OCI-LY1 (cell line): ENCODE results near the gene RGS4.

Source experiments
- CTCF ChIP-seq: fragments of 200-600 bp; sonication (generic), shearing (Covaris generic); IDR thresholded peaks from 2 replicates; pipeline ENCODE4 v1.5.1; 2017; ENCODE audit warnings: mild to moderate bottlenecking, antibody characterized with exemption, low read length, moderate library complexity, mixed read lengths
- EZH2 ChIP-seq: fragments of 200-600 bp; sonication (generic), shearing (Covaris generic); IDR thresholded peaks from 2 replicates; pipeline ENCODE4 v1.8.0; 2017; ENCODE audit warnings: borderline replicate concordance, mixed run types, mild to moderate bottlenecking, antibody characterized with exemption, low read length, moderate library complexity, mixed read lengths

DNA sequence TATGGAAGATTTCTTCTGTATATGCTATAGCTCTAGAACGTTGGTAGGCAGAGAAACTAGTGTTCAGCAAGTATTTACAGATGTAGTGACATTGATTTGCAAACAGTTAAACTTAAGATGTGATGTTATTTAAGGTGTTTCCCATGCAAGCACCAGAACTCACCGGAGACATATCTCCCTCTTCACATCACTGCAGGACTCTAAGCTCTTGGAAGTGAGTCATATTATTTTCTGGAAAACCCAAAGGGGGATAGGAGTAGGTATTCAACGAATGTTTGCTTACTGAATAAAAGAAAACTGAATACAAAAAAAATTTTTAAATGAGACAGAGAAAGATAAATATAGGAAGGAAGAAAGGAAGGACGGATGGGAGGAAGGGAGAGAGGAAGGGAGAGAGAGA, 25.0 kb downstream of the RGS4 start:
- TF ChIP-seq EZH2 (no peak), CTCF (no peak)
